ENCODE results near the gene DOCK1.

GRCh38 chr10:126903656-126904360 lies 1.4 kb upstream of the DOCK1 start:
- TF ChIP-seq, protein P1, sequence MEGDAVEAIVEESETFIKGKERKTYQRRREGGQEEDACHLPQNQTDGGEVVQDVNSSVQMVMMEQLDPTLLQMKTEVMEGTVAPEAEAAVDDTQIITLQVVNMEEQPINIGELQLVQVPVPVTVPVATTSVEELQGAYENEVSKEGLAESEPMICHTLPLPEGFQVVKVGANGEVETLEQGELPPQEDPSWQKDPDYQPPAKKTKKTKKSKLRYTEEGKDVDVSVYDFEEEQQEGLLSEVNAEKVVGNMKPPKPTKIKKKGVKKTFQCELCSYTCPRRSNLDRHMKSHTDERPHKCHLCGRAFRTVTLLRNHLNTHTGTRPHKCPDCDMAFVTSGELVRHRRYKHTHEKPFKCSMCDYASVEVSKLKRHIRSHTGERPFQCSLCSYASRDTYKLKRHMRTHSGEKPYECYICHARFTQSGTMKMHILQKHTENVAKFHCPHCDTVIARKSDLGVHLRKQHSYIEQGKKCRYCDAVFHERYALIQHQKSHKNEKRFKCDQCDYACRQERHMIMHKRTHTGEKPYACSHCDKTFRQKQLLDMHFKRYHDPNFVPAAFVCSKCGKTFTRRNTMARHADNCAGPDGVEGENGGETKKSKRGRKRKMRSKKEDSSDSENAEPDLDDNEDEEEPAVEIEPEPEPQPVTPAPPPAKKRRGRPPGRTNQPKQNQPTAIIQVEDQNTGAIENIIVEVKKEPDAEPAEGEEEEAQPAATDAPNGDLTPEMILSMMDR (IDR thresholded peaks at IDR 0.05 in 4 of 5, conservative IDR thresholded peaks at IDR 0.05 in 1 of 5): no peak
- no peak for TF ChIP-seq POLR2A (IDR thresholded peaks at IDR 0.05)

Measured in gastrocnemius medialis (tissue), 4 donors.